ENCODE measurements around the gene NEK9. TPM values are rescaled to one million over a fixed set of nuclear protein-coding genes. Genes with fewer than 3 reads are reported as not detected.

NEK9 gene
- 102 and 103 TPM in 2 replicates for total RNA-seq

DNA sequence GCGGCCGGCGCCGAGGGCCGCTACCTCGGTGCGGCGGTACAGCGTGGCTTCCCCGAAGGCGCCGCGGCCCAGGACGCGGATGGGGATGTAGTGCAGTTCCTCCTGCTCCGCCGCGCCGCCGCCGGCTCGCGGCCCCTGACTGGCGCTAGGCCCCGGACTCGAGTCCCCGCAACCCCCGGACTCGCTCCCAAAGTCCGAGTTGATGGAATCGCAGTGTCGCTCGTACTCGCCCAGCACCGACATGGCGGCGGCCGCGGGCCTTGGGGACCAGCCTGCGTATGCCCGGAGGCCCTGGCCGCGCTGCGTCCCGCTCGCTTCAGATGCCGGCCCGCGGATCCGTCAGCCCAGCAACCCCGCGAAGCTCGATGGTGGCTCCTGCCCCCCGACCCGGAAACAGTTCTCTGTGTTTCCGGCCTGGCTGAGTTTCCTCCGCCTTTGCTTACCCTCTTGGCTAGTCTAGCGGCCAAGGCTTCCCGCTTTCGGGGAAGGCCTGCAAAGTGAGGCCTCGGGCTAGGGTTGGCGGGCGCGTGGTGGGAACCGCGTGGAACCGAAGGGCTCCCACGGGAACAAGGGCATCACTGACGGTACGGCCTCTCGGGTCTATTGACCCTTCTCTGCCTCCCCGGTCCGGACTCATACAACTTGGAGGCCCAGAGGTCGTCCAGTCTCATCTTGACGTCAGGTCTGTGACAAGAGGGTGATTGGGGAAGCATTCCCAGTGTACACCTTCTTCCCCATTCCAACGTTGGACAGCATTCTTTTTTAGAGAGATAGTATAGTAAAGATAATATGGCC, at the start of gene NEK9:
TSS of gene NEK9 (minus strand) at position 370 of the 795 bp plus-strand sequence. CDS start at position 243, 127 bp downstream.

GRCh38 chr14:75176142-75176820, 49.4 kb upstream of the NEK9 start, which contains the start of gene TMED10:
Gene TMED10, minus strand, starts transcription at chr14:75176612. Its CDS starts 33 bp downstream, at chr14:75176579.

DNA sequence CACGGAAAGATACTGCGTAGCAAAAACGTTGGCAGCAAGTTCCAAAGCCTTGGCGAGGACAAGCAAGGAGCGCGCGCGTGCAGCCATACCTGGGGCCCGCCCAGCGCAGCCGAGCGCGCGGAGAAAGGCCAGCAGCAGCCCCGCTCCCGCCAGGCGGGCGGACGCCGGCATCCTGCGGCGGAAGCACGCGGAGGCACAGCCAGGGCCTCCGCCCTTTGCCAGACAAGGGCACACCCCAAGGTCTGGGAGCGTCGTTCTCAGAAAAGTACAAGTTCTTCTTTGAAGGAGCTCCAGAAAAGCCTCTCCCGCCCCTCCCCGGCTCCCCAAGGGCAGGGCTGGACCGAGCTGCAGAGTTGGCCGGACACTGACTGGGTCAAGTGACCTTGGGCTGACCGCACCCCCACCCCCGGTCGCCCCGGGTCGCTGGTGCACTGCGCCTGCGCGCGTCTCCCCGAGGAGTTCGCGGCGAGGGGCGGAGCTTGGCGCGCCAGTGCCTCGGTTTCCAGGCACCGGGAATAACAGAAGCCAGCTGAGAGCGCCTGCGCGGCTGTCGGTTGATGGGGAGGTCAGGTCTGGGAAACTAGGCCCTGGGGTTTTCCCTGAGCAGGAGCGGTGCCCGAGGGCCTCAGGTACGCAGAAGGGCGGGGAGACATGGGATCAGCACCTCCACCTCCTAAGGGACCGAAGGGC, 57.6 kb downstream of the NEK9 start, which contains the start of gene ZC2HC1C:
TSS of gene ZC2HC1C (plus strand) at position 521 of the 690 bp plus-strand sequence. CDS start 933 bp downstream, outside the sequence.

GRCh38 chr14:75063491-75064204, 63.2 kb downstream of the NEK9 start, which contains the start of gene ACYP1:
Gene ACYP1, minus strand, starts transcription at chr14:75064024. Its CDS starts 471 bp downstream, at chr14:75063553.

GRCh38 chr14:75050852-75051555, 75.8 kb downstream of the NEK9 start, which contains the start of gene MLH3:
Gene MLH3, minus strand, starts transcription at chr14:75051467. Its CDS starts 1,812 bp downstream, at chr14:75049655.

Other genes with a start within 250 kb of the NEK9 start
- 76.6 and 78.0 TPM in 2 replicates for gene DLST, start 245.1 kb downstream of the NEK9 start, total RNA-seq
- 0.13 and 0.43 TPM in 2 replicates for gene RPS6KL1, start 203.8 kb downstream of the NEK9 start, total RNA-seq
- 9.7 and 27.8 TPM in 2 replicates for gene PGF, start 171.5 kb downstream of the NEK9 start, total RNA-seq
- 41.9 and 52.5 TPM in 2 replicates for gene EIF2B2, start 124.1 kb downstream of the NEK9 start, total RNA-seq
- 22.0 and 26.3 TPM in 2 replicates for gene MLH3, start 75.6 kb downstream of the NEK9 start, total RNA-seq
- gene ACYP1, start 63.0 kb downstream of the NEK9 start, total RNA-seq: 4.7 and 5.8 TPM in 2 replicates
- gene ZC2HC1C, start 57.4 kb downstream of the NEK9 start, total RNA-seq: 0.69 and 0.85 TPM in 2 replicates
- 552 and 732 TPM in 2 replicates for gene TMED10, start 49.6 kb upstream of the NEK9 start, total RNA-seq
- gene FOS, start 151.8 kb upstream of the NEK9 start, total RNA-seq: 41.1 and 43.9 TPM in 2 replicates